Raji (cell line): ENCODE results near the gene IL27RA.

ENCODE experiments used
- POLR2A ChIP-seq: IDR thresholded peaks from 2 replicates; pipeline ENCODE4 v1.6.1; 2011; ENCODE audit warnings: low read depth, low read length, control low read depth; ENCODE audit not compliant: insufficient read depth

The IL27RA gene

GRCh38 chr19:14050512-14050911, 18.9 kb downstream of the IL27RA start:
- no peak for TF ChIP-seq POLR2A

GRCh38 chr19:14051980-14052379, 20.4 kb downstream of the IL27RA start:
- no peak for TF ChIP-seq POLR2A

- TF ChIP-seq POLR2A = no peak
Observed at GRCh38 chr19:14052470-14052869, 20.9 kb downstream of the IL27RA start.

- TF ChIP-seq POLR2A = no peak
Observed at GRCh38 chr19:14053032-14053431, 21.5 kb downstream of the IL27RA start.

GRCh38 chr19:14053500-14053899, 21.9 kb downstream of the IL27RA start:
- no peak for TF ChIP-seq POLR2A

- no peak for TF ChIP-seq POLR2A
Observed at GRCh38 chr19:14054099-14054498, 22.5 kb downstream of the IL27RA start.

- TF ChIP-seq POLR2A = no peak
Observed at GRCh38 chr19:14054721-14055120, 23.2 kb downstream of the IL27RA start.

- no peak for TF ChIP-seq POLR2A
Observed at GRCh38 chr19:14055396-14055795, 23.8 kb downstream of the IL27RA start.

- TF ChIP-seq POLR2A = no peak
Observed at GRCh38 chr19:14056069-14056666, 24.6 kb downstream of the IL27RA start.

GRCh38 chr19:14056741-14057356, 25.3 kb downstream of the IL27RA start:
- no peak for TF ChIP-seq POLR2A

- no peak for TF ChIP-seq POLR2A
Observed at GRCh38 chr19:14058182-14059092, 26.9 kb downstream of the IL27RA start.

GRCh38 chr19:14059093-14059480, 27.5 kb downstream of the IL27RA start:
- TF ChIP-seq POLR2A = no peak

GRCh38 chr19:14059652-14060155, 28.1 kb downstream of the IL27RA start:
- TF ChIP-seq POLR2A = no peak

GRCh38 chr19:14061081-14061749, 29.7 kb downstream of the IL27RA start:
- TF ChIP-seq POLR2A = no peak
